Coronary artery (tissue), 2 donors: Measurements from ENCODE around the gene SOAT1.
"Not testable (repeated sequence)": the region's sequence is repeated elsewhere in the genome, so short reads cannot be mapped to it uniquely, and the experiment has no call there.

ENCODE experiments used
- DNase-seq: peaks from one replicate; pipeline ENCODE4 v3.0.0-alpha.2; 2017; ENCODE audit warnings: low spot score
- H3K27ac ChIP-seq, 2 donors: fragments of 200-600 bp; sonication (generic); one replicate each; pipeline ENCODE4 v1.5.1; 2016 to 2019
- H3K4me3 ChIP-seq: fragments of 200-600 bp; sonication (generic); 2 replicates; pipeline ENCODE4 v1.5.1; 2016; ENCODE audit warnings: mild to moderate bottlenecking, moderate library complexity
- CTCF ChIP-seq: fragments of 200-600 bp; sonication (generic); IDR thresholded peaks from one replicate; pipeline ENCODE4 v1.5.1; 2019; ENCODE audit warnings: antibody characterized with exemption

Gene SOAT1

DNA sequence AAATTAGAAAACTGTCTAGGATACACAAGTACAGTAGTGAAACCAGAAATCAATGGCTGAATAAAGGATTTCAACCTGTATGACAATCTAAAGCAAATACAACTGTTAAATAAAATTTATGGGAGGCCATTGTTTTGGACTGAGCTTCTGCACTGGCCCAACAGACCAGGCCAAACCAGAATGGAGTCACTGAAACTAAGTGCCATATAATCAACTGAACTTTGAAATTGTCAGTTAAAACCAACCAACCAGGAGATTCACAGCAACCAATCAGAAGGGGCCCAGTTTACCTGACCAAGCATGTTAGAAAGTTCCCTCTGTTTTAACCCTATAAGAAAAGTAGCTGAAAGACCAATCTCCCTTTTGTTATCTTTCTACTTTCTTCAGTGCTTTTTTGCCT is 30.5 kb upstream of the SOAT1 start:
- Histone ChIP-seq H3K4me3 (no peak overlapping the region), H3K27ac (no peak overlapping the region)
- no peak for TF ChIP-seq CTCF
- DNase-seq: no peak

- Histone ChIP-seq H3K4me3 (no peak overlapping the region), H3K27ac (no peak overlapping the region)
- TF ChIP-seq CTCF: no peak
- no peak for DNase-seq
Observed at GRCh38 chr1:179264507-179264906, 29.1 kb upstream of the SOAT1 start.

DNA sequence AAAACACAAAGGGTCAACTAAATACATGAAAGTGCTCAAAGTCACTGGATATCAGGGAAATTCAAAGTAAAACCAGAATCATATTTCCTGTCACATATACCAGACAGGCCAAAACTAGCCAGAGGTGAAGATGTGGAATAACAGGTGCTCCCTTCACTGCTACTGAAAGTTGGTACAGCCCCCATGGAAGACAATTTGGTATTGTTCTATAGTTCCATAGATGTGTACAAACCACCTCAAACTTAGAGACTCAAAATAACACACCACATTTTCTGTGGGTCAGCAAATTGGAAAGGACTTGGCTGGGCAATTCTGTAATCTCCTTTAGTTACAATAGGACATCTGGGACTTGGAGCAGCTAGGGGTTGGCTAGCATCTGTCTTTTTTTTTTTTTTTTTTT is 24.5 kb upstream of the SOAT1 start:
- Histone ChIP-seq H3K4me3 (no peak overlapping the region), H3K27ac (no peak overlapping the region)
- TF ChIP-seq CTCF: no peak
- no peak for DNase-seq

DNA sequence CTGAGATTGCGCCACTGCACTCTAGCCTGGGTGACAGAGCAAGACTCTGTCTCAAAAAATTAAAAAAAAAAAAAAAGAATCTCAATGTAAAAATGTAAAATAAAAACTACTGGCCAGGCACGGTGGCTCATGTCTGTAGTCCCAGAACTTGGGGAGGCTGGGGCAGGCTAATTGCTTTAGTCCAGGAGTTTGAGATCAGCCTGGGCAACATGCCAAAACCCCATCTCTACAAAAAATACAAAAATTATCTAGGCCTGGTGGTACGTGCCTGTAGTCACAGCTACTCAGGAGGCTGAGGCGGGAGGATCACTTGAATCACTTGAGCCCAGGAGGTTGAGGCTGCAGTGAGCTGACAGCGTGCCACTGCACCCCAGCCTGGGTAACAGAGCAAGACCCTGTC is 19.2 kb upstream of the SOAT1 start:
- DNase-seq, H3K27ac ChIP-seq, H3K4me3 ChIP-seq: not testable (repeated sequence)

DNA sequence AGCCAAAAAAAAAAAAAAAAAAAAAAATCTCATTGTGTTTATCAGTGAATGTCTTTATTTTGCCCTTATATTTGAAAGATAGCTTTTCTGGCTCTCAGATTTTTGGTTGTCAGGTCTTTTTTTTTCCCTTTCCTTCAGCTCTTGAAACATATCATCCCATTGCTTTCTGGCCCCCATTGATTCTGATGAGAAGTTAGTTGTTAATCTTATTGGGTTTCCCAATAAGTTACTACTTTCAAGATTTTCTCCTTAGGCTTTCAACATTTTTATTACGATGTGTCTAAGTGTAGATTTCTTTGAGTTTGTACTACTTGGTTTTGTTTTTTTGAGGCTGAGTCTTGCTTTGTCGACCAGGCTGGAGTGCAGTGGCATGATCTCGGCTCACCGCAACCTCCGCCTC is 14.7 kb upstream of the SOAT1 start:
- no peak for TF ChIP-seq CTCF
- Histone ChIP-seq H3K4me3 (no peak overlapping the region), H3K27ac (no peak overlapping the region)
- DNase-seq: no peak

DNA sequence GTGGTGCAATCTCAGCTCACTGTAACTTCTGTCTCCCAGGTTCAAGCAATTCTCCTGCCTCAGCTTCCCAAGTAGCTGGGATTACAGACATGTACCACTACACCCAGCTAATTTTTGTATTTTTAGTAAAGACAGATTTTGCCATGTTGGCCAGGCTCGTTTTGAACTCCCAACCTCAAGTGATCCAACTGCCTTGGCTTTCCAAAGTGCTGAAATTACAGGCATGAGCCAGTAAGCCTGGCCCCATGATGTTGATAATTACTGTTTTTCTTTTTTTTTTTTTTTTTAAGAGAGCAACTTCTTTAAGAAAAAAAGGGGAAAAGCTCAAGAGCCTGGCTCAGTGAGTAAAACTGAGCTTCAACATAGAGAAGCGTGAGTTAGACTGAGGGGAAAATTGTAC is 9.6 kb upstream of the SOAT1 start:
- no peak overlapping the region for H3K27ac ChIP-seq
- no peak for DNase-seq
- no peak overlapping the region for H3K4me3 ChIP-seq

GRCh38 chr1:179287946-179288345 is 5.7 kb upstream of the SOAT1 start:
- no peak for DNase-seq
- no peak overlapping the region for H3K4me3 ChIP-seq
- H3K27ac ChIP-seq: no peak overlapping the region
- TF ChIP-seq CTCF: no peak

More for the DNA sequence above, 9.6 kb upstream of the SOAT1 start:
- no peak for TF ChIP-seq CTCF

DNA sequence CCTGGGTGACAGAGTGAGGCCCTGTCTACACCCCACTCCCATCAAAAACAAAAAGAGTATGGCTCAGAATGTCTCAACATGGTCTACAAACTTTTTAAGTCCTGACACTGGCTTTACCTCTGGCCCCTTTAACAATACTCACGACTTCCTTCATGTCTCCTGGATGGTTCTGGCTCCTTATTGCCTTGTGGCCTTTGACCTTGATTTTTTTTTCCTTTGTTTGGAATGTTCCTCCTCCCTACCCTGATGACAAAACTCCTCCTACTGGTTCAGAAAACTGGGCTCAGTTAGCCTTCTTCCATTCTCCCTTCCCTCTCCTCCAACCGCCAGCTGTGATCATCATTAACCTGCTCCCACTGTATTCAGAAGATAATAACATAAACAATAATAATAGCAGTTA is 4.6 kb upstream of the SOAT1 start:
- DNase-seq: no peak
- TF ChIP-seq CTCF: no peak
- H3K4me3 ChIP-seq: no peak overlapping the region
- H3K27ac ChIP-seq: no peak overlapping the region
